Adrenal gland (tissue), 12 donors: ENCODE results near the gene MLLT3. TPM values are rescaled to one million over a fixed set of nuclear protein-coding genes. Genes with fewer than 3 reads are reported as not detected.

Experiments
- DNase-seq, 7 donors: peaks; one replicate each; pipeline ENCODE4 v3.0.0-alpha.2; 2019 to 2020
- H3K27ac ChIP-seq, 5 donors: fragments of 200-600 bp; sonication (generic) in 4 of 5; 1 replicate in 3 of 5; 2 replicates in 2 of 5; pipeline versions ENCODE4 v1.5.1 to v1.8.0; 2016 to 2020; ENCODE audit warnings: mild to moderate bottlenecking in 1 of 5
- H3K27me3 ChIP-seq: fragments of 200-600 bp; 2 replicates; pipeline ENCODE4 v1.8.0; 2021
- H3K36me3 ChIP-seq, 2 donors: fragments of 200-600 bp; replicated peaks in 1 of 2; 1 replicate in 1 of 2; 2 replicates in 1 of 2; pipeline versions ENCODE4 v1.5.1 to v1.8.0; 2018 to 2022
- H3K4me1 ChIP-seq, 2 donors: fragments of 200-600 bp; replicated peaks in 1 of 2; 1 replicate in 1 of 2; 2 replicates in 1 of 2; pipeline versions ENCODE4 v1.5.1 to v1.8.0; 2018 to 2021
- H3K4me3 ChIP-seq, 4 donors: fragments of 200-600 bp; sonication (generic) in 3 of 4; one replicate each; pipeline ENCODE4 v1.5.1; 2016 to 2018
- H3K9me3 ChIP-seq, 3 donors: fragments of 200-600 bp; sonication (generic) in 1 of 3; replicated peaks in 1 of 3; 1 replicate in 2 of 3; 2 replicates in 1 of 3; pipeline versions ENCODE4 v1.5.1 to v1.8.0; 2016 to 2021
- CTCF ChIP-seq, 6 experiments: fragments of 450-650 bp in 4 of 6; fragments of 200-600 bp in 2 of 6; sonication (generic) in 1 of 6; IDR thresholded peaks; 1 replicate in 5 of 6; 2 replicates in 1 of 6; pipeline versions ENCODE4 v1.5.1 to v1.8.0; 2016 to 2021; ENCODE audit warnings: antibody characterized with exemption in 6 of 6, mild to moderate bottlenecking in 2 of 6, moderate library complexity in 1 of 6
- POLR2A ChIP-seq, 2 donors: fragments of 450-650 bp; IDR thresholded peaks; one replicate each; pipeline ENCODE4 v1.6.1; 2017; ENCODE audit warnings: antibody characterized with exemption in 2 of 2, mild to moderate bottlenecking in 2 of 2, moderate library complexity in 1 of 2
- WGBS, 4 donors: extraction: QIAGEN DNeasy Blood & Tissue Kit in 2 of 4; methylation state at CpG; one replicate each; pipeline versions ENCODE4 v1.1.5 to v1.1.7; 2013 to 2017; 5-methylcytosine and 5-hydroxymethylcytosine counted together
- intact Hi-C, 2 donors: fragments of 100-400 bp; cut with DNase I; formaldehyde crosslinking; loops; one replicate each; pipeline versions ENCODE4 v1.14.1 to v1.15.0; 2022 to 2023
- polyA plus RNA-seq, 3 donors: library from polyadenylated mRNA; stranded (reverse); fragments of 200-250 nt in 2 of 3; fragments of 350-450 nt in 1 of 3; fragmentation: Illumina TruSeq in 1 of 3; extraction: RNeasy Lipid Tissue Mini Kit (QIAGEN cat#74804) in 1 of 3; gene quantifications; one replicate each; pipeline ENCODE4 v1.2.3, GENCODE V29; 2013 to 2014
- total RNA-seq, 9 donors: library from RNA; depleted of rRNA in 4 of 9; stranded (reverse); fragments of >200 nt in 4 of 9; fragments of 120-200 nt in 1 of 9; fragmentation: NEBNext Ultra II Directional in 1 of 9; extraction: Animal tissue kit (Norgen Biotek cat#: 25700) in 1 of 9; gene quantifications; one replicate each; pipeline versions ENCODE4 v1.1.0 to v1.2.4, GENCODE V29; 2013 to 2023
- donor health status: healthy with polysubstance abuse.
- donor health status: Bipolar disorder and iron deficiency.
- donor health status: DM: yes; HTN: yes; CAD: no.
- donor health status: DM: no; HTN: no; CAD: no.
- donor health status: DM: no; HTN: no; CAD: no.
- donor health status: DM: yes; HTN: yes; CAD: no.

MLLT3 gene
- total and polyA plus RNA-seq, 12 donors = 11.0 to 37.7 (median 17.9) TPM

GRCh38 chr9:20367855-20368254 is 254.4 kb downstream of the MLLT3 start:
- no peaks in the 10 kb centered on the region for H3K27me3 ChIP-seq
- 96 to 100% (median 98%) methylated on average over 2 to 3 of the region's 3 CpGs for WGBS, 4 donors
- H3K4me3 ChIP-seq = no peak overlapping the region
- H3K4me1 ChIP-seq = peaks cover 9 to 16% of the 10 kb centered on the region in 2 donors
- no peak overlapping the region for H3K27ac ChIP-seq
- intact Hi-C loops = no loop called here
- H3K9me3 ChIP-seq = no peaks in the 10 kb centered on the region
- DNase-seq = no peak
- no peaks in the 10 kb centered on the region for H3K36me3 ChIP-seq
- TF ChIP-seq CTCF (IDR thresholded peaks at IDR 0.05) (no peak), POLR2A (IDR thresholded peaks at IDR 0.05) (no peak)

GRCh38 chr9:20364959-20365358 is 257.3 kb downstream of the MLLT3 start:
- intact Hi-C loops = no loop called here
- Histone ChIP-seq H3K4me3 (no peak overlapping the region), H3K27ac (no peak overlapping the region), H3K27me3 (no peaks in the 10 kb centered on the region), H3K36me3 (no peaks in the 10 kb centered on the region), H3K4me1 (peaks cover 9 to 16% of the 10 kb centered on the region in 2 donors), H3K9me3 (no peaks in the 10 kb centered on the region)
- DNase-seq = no peak
- TF ChIP-seq CTCF (IDR thresholded peaks at IDR 0.05) (no peak), POLR2A (IDR thresholded peaks at IDR 0.05) (no peak)
- WGBS, 4 donors = 79 to 90% (median 82%) methylated on average over 3 of the region's 3 CpGs

DNA sequence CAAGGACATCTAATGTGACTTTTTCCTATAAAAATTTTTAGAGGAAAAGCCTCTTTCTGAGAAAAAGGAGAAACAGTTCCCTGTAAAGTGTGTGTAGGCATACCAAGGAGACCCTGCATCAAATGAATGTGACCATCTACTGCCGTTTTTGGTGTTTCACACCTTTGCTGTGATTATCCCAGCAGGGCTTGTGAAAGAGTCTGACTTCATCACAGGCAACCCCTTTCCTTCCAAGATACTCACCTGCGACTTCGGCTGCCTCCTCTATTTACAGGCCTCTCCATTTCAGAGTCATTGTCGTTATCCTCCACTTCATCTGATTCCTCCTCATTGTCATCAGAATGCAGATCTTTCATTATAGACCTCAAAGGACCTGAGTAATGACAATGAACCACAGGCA is 259.1 kb downstream of the MLLT3 start:
- H3K9me3 ChIP-seq = no peaks in the 10 kb centered on the region
- H3K4me3 ChIP-seq = no peak overlapping the region
- no peak overlapping the region for H3K27ac ChIP-seq
- no peak for DNase-seq
- no peaks in the 10 kb centered on the region for H3K36me3 ChIP-seq
- TF ChIP-seq POLR2A (IDR thresholded peaks at IDR 0.05) = no peak
- no peak for TF ChIP-seq CTCF (IDR thresholded peaks at IDR 0.05)
- 80 to 85% (median 82%) methylated on average over 4 of the region's 4 CpGs for WGBS, 4 donors
- H3K27me3 ChIP-seq = no peaks in the 10 kb centered on the region
- peaks cover 9 to 16% of the 10 kb centered on the region in 2 donors for H3K4me1 ChIP-seq
- intact Hi-C loops = no loop called here

- H3K36me3 ChIP-seq = no peaks in the 10 kb centered on the region
- H3K9me3 ChIP-seq = no peaks in the 10 kb centered on the region
- intact Hi-C loops = no loop called here
- no peak for DNase-seq
- H3K27me3 ChIP-seq = no peaks in the 10 kb centered on the region
- H3K4me1 ChIP-seq = peaks cover 14 to 21% of the 10 kb centered on the region in 2 donors
- TF ChIP-seq CTCF (IDR thresholded peaks at IDR 0.05) = no peak
- no peak for TF ChIP-seq POLR2A (IDR thresholded peaks at IDR 0.05)
- WGBS, 4 donors = 91 to 97% (median 93%) methylated on average over 3 of the region's 3 CpGs
- H3K4me3 ChIP-seq = no peak overlapping the region
- no peak overlapping the region for H3K27ac ChIP-seq
Measured at GRCh38 chr9:20361656-20362570, 260.4 kb downstream of the MLLT3 start.
